Activated naive CD8-positive, alpha-beta T cell treated with anti-CD3 and anti-CD28 coated beads, Interleukin-2, amount 50 U/mL, for 16 hours (primary cell): ENCODE results near the gene LRRC8A.
A peak's percentile ranks its signal among the peaks of the same experiment; 100 is the strongest.
"Not testable (repeated sequence)": the region's sequence is repeated elsewhere in the genome, so short reads cannot be mapped to it uniquely, and the experiment has no call there.

Experiments
- DNase-seq: peaks from one replicate; pipeline ENCODE4 v3.0.0-alpha.2; 2020; ENCODE audit warnings: low read depth, low spot score

The LRRC8A gene

GRCh38 chr9:128881884-128882676 lies at the start of gene LRRC8A, which contains the start of gene KYAT1:
TSS of gene LRRC8A (plus strand) at chr9:128882133. CDS start at chr9:128907165, 25,032 bp downstream.
TSS of gene KYAT1 (minus strand) at chr9:128881950. CDS start at chr9:128845405, 36,545 bp downstream.
- peak; percentile 96 for DNase-seq

DNA sequence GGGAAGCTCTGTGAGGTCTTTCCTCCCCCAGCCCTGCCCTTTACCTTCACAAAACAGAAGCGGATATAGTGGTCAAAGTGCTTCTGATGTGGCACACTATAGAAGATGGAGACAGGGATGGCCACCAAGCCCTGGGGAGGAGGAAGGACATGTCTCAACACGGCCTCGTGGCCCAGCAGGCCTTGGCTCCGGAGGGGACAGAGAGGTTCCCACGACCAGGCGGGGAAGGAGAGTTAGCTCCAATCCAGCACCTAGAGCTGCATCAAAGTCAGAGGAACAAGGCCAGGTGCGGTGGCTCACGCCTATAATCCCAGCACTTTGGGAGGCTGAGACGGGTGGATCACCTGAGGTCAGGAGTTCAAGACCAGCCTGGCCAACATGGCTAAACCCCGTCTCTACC lies 48.2 kb upstream of the LRRC8A start:
- DNase-seq, result no peak

- no peak for DNase-seq
Measured at GRCh38 chr9:128835246-128836210, 46.4 kb upstream of the LRRC8A start.

DNA sequence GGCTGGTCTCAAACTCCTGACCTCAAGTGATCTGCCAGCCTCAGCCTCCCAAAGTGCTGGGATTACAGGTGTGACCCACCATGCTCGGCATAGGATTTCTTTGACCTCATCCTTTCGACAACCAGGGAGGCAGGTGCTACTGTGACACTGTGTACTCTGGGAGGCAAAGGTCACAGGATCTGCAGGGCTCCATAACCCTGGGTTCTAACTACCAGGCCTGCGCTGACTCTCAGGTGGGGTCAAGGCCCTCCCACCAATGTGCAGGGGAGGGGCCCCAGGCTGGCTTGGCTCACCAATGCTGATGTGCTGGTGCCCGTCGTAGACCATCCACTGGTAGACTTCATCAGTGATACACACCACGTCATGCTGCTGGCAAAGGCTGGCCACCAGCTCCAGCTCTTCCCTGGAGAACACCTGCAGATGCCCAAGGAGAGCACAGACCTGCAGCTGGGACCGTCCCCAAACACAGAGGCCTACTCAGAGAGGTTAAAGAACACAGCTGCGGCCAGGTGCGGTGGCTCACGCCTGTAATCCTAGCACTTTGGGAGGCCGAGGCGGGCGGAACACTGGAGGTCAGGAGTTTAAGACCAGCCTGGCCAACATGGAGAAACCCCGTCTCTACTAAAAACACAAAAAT lies 45.3 kb upstream of the LRRC8A start:
- DNase-seq, result no peak

GRCh38 chr9:128838338-128838737 lies 43.6 kb upstream of the LRRC8A start:
- DNase-seq, result no peak

DNA sequence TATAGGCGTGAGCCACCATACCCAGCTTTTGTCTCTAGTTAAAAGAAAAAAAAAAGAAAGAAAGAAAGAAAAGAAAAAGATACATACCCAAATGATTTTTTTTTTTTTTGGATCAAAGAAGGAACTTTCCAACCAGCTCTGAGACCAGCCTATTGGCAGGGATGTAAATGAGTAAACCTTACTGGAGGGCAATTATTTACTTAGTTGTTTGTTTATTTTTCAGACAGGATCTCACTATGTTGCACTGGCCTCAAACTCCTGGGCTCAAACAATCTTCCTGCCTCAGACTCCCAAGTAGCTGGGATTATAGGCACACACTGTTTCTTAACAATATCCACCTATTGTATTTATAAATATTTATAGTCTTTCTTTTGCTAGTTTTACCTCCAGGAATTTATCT lies 41.4 kb upstream of the LRRC8A start:
- no peak for DNase-seq

- no peak for DNase-seq
Measured at GRCh38 chr9:128841694-128842492, 40.0 kb upstream of the LRRC8A start.

- not testable (repeated sequence) for DNase-seq
Measured at GRCh38 chr9:128843171-128843570, 38.8 kb upstream of the LRRC8A start.

- no peak for DNase-seq
Measured at GRCh38 chr9:128845186-128845931, 36.6 kb upstream of the LRRC8A start.

DNA sequence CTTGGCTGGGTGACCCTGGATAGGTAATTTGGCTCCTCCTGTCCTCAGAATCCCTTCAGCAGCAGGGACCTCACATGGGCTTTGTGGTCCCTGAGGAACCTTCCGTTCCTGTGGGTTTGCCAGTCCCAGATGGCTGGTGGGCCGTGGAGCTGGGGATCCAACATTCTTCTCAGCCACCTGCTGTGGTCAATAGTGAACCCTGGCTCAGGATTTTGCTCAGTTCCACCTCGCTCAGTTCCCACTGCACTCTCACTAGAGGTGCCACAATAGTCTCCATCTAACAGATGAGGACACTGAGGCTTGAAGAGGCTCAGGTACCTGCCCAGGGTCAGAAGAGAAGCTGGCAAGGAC lies 35.3 kb upstream of the LRRC8A start:
- DNase-seq, result no peak

DNA sequence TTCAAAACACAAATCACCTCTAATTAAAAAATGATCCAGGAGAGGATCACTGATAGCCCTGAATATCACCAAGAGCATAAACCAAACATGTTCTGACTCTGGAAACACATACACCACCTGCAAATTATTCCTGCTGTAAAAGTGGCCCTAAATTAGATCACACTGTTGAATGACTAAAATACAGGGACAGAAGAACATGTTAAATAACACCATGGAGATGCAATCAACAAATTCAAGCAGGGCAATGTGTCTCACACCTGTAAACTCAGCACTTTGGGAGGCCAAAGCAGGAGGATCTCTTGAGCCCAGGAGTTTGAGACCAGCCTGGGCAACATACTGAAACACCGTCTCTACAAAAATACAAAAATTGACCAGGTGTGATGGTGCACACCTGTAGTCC lies 34.1 kb upstream of the LRRC8A start:
- no peak for DNase-seq

GRCh38 chr9:128851024-128851423 lies 30.9 kb upstream of the LRRC8A start:
- not testable (repeated sequence) for DNase-seq

DNA sequence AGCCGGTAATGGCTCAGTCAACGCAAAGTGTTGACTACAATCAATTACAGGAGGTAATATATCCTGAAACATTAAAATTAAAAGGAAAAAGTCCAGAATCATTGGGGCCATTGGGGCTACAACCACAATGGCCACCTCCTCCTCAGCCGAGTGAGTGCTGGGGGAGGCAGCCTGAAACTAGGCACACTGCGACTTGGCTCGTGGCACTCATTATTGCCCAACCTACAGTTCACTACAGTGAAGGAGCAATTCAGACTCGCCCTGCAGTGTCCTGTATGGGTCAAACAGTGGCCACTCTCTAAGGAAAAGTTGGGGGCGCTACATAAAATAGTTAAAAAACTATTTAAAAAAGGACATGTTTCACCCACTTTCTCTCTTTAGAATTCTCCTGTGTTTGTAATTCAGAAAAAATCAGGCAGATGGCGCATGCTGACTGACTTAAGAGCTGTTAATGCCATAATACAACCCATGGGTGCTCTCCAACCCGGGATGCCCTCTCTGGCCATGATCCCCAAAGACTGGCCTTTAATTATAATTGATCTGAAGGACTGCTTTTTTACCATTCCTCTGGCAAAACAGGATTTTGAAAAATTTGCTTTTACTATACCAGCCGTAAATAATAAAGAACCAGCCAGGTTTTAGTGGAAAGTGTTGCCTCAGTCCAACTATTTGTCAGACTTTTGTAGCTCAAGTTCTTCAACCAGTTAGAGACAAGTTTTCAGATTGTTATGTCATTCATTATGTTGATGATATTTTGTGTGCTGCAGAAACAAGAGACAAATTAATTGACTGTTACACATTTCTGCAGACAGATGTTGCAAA lies 29.9 kb upstream of the LRRC8A start:
- not testable (repeated sequence) for DNase-seq

- DNase-seq, result not testable (repeated sequence)
Measured at GRCh38 chr9:128852646-128853045, 29.3 kb upstream of the LRRC8A start.

- not testable (repeated sequence) for DNase-seq
Measured at GRCh38 chr9:128854454-128854853, 27.5 kb upstream of the LRRC8A start.

- not testable (repeated sequence) for DNase-seq
Measured at GRCh38 chr9:128858476-128858875, 23.5 kb upstream of the LRRC8A start.

- DNase-seq, result no peak
Measured at GRCh38 chr9:128860937-128861336, 21.0 kb upstream of the LRRC8A start.

DNA sequence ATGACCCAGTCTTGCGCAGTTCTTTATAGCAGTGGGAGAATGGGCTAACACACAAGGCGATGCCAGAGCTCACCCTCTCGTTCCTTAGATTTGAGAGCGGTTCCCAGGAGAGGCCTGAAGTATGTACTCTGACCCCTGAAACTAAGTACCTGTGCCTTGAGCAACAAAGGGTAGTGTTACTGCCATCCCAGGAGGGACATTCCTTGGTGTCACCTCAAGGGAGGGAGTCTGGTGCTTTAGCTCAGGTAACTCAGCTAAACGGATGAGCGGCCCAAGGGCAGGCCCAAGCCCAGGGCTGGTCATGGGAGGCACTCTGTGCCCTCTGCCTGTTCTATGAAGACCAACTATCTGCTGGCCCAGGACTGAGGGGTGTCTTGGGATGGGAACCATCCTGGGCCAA lies 20.4 kb upstream of the LRRC8A start:
- DNase-seq, result no peak

DNA sequence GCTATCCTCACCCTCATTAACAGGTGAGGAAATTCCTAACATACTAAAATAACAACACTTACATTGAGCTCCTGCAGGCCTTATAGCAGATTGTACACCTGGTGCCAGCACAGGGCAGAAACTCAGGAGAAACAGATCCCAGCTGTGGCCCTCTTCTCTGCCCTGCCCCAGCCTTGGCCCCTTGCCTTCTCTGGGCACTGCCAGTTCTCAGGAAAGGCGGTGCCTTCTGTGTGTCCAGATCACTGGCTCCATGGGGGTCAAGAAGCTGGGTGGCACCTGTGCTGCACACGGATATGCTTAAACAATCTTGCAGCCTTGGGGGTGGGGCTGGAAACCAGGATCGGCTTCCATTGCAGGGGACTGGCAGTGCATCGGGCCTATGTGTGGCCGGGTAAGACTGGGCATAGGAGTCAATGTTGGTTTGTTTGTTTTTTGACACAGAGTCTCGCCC lies 19.5 kb upstream of the LRRC8A start:
- no peak for DNase-seq
